ENCODE results near the gene GGN.
"Not testable (repeated sequence)": the region's sequence is repeated elsewhere in the genome, so short reads cannot be mapped to it uniquely, and the experiment has no call there.

The GGN gene, protein sequence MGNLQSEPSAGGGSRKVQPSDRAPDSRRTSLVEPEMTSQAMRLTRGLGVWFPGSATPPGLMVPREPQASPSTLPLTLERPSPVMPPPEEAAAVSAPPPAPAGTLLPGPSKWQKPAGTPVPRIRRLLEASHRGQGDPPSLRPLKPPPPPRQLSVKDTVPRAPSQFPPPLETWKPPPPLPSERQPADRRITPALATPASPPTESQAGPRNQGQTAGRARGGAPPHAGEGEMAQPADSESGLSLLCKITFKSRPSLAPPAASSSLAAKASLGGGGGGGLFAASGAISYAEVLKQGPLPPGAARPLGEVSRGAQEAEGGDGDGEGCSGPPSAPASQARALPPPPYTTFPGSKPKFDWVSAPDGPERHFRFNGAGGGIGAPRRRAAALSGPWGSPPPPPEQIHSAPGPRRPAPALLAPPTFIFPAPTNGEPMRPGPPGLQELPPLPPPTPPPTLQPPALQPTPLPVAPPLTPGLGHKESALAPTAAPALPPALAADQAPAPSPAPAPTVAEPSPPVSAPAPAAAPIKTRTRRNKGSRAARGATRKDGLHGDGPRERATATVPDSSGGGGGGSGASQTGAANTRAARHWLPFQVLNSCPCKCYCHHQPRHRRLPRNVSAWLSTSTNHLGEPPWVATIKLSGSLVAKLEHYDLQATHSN

DNA sequence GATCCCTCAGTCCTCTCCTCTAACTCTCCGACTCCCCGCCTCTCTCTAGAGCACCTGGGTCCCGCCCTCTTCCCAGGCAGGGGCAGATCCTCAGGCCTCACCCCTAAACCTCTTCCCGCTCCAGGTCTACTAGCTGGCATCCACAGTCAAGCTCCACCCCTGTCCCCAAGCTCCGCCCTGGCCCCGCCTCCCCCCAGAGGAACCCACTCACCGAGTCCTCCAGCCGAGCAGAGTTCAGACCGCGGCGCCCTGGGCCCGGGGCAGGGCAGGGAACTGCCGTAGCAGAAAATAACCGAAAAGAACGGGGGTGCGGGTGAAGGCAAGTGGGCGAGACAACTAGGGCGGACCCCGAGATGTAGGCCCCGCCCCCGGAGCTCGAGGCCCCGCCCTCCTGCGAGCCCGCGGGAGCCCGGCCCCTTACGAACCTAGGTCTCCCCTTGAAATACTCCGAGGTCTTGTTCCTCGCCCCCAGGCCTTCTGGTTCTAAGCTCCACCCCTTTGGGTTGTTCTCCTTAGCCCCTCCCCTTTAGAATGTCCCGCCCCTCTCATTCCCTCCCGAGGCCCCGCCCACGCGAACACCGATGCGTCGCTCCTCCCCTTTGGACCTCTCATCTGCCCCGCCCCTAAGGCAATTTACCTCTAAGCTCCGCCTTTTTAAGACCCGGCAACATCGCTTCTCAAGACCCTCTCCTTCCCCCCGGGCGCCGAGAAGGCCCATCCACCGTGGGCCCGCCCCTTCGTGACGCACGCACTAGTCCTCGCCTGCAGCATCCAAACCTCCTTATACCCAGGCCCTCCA, at the start of gene GGN:
TSS of gene GGN (minus strand) at position 485 of the 799 bp plus-strand sequence. CDS start 773 bp downstream, outside the sequence.
- peak; percentile 96 for DNase-seq (ENCODE audit: low read depth)

DNA sequence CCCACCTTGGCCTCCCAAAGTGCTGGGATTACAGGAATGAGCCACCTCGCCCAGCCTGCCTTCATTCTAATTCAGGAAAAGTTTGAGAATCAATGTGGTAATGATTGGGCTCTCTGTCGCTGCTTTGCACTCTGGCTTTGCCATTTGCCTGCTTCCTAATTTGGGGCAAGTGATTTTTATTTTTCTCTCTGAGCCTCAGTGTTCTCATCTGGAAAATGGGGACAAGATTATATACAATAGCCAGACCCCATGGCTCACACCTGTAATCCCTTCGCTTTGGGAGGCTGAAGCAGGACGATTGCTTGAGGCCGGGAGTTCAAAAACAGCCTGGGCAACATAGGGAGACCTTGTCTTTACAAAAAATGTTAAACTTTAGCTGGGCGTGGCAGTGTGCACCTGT, 49.5 kb upstream of the GGN start:
- DNase-seq (ENCODE audit: low read depth), result no peak

DNA sequence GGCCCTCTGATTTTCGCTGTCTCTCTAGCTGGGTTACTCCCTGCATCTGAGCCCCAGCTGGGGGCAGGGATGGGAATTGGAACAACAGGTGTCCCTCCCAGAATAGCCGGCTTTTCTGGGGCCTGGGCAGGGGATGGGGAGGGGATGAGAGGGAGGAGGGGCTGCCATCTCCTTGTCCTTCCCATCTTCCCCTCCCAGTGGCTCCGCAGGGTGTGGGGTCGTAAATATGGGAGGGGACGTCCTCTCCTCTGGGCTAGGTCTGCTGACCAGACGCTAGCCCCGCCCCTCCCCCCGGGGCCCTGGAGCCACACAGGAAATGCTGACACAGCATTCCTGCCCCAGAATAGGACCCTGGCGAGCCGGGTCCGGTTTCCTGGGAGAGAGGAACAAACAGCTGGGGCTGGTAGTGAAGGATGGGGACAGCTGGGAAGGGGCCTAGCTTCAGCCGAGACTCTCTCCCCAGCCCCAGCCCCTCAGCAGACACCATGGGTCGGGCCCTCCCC, 46.8 kb upstream of the GGN start:
- no peak for DNase-seq (ENCODE audit: low read depth)

DNA sequence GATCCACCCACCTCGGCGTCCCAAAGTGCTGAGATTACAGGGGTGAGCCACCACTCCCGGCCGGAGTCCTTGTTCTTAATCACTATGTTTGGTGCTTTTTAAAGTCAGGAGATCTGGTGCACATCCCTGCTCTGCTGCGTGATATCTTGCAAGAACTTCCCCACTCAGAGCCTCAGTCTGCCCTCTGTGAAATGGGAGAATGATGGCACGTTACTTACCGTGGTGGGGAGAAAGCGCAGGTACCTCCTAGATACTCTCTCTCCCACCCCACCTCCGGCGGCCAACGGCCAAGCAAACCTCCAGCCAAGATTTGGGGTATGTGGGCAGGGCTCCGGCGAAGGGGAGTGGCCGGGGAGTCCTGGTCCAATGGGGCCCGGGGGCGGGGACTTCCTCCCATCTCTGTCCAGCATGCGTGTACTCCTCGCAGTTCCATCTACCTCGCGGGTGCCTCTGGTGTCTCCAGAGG, 45.5 kb upstream of the GGN start, which contains the start of gene RYR1:
TSS of gene RYR1 (plus strand) at position 424 of the 466 bp plus-strand sequence. CDS start 139 bp downstream, outside the sequence.
- peak; percentile 52 for DNase-seq (ENCODE audit: low read depth)

DNA sequence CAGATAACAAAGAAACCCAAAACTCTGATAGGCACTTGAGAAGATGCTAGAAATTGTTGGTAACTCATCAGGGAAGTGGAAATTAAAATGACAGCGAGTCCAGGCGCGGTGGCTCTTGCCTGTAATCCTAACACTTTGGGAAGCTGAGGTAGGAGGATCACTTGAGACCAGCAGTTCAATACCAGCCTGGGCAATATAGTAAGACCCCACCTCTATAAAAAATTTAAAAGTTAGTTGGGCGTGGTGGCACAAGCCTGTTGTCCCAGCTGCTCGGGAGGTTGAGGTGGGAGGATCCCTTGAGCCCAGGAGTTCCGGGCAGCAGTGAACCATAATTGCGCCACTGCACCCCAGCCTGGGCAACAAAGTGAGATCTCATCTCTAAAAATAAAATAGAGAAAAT, 43.1 kb upstream of the GGN start:
- DNase-seq (ENCODE audit: low read depth), result no peak

DNA sequence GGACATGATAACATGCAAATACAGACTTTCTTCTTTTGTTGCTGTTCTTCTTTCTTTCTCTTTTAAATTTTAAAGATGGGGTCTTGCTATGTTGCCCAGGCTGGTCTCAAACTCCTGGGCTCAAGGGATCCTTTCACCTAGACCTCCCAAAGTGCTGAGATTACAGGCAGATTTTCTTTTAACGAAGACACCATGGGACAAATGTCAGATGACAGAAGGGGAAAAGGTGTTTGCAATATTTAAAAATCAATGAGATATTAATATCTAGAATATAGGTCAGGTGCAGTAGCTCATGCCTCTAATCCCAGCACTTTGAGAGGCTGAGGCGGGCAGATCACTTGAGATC, 42.0 kb upstream of the GGN start:
- no peak for DNase-seq (ENCODE audit: low read depth)

DNA sequence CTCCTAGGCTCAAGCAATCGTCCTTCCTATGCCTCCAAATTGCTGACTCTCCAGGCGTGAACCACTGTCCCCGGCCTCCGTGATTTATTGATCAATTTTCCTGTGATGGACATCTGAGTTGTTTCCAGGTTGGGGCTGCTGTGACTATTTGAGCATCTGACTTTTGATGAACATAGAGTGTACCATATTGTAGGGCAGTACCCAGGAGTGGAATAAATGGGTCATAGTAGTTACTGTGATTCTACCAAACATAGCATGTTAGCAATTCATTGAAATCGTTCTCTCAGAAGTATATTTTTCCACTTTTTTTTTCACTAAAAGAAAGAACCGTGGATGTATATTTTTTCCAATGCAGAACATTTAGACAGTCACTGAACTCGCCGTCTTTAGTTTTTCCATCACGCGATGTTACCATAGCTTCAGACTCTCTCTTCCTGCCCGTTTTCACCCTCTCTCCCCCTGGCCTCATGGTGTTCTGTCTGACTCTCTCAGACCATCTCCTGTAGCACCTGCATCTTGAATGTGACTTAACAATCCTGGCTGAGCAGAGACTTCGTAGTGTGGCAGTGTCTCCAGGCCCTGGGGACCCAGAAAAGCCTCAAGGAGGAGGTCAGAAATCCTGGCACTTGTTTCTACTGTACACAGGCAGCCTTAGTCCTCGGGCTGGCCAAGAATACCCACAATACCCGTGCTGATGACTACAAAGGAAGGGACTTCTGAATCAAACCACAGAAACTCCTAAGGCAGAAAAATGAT, 41.4 kb upstream of the GGN start:
- DNase-seq (ENCODE audit: low read depth), result peak; percentile 14

DNA sequence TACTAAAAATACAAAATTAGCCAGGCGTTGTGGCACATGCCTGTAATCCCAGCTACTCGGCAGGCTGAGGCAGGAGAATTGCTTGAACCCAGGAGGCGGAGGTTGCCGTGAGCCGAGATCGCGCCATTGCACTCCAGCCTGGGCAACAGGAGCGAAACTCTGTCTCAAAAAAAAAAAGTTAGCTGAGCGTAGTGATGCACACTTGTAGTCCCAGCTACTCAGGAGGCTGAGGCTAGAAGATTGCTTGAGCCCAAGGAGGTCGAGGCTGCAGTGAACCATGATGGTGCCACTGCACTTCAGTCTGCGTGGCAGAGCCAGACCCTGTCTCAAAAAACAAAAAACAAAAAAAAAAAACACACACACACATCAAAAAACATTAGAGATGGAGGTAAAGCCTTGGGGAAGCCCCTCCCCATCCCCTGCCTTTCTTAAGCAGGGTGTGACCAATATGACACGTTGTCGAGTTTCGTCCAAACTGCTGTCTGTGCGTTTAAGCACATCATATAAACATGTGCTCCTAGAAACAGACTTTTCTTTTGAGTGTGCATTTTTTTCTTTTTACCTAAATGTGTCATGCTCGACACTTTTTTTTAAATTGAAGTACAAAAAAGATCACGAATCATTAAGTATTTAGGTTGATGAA, 39.3 kb upstream of the GGN start:
- DNase-seq (ENCODE audit: low read depth), result not testable (repeated sequence)

DNA sequence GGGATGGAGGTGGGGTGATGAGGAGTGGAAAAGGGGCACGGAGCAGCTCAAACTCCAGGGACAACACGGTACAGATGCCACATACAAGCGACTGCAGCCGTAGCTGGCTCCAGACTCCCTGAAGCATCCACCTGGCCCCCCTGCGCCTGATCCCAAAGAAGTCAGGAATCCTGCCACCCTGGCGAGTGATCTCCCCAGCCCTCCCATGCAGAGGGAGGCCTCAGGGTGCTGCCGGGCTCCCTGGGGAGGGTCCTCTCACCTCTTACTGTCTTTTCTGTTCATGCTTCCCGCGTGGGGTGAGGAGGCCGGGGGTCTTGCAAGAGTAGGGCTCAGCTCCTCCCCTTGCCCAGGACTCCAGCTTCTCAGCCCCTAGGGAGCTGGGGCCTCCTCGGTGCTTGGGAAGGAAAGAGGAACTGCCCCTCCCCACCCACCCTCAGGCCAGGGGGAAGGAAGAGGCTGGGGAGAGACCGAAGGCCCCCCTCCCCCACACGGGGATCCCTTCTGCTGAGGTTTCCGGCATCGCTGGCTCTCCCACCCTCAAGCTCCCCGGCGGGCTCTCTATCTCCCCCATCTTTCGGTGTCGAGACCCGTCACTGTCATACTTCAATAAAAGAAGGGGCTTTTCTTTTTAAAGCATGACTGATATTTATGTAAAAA, 38.1 kb upstream of the GGN start, which contains the start of gene RASGRP4:
TSS of gene RASGRP4 (minus strand) at position 410 of the 657 bp plus-strand sequence. CDS start at position 282, 128 bp downstream.
- DNase-seq (ENCODE audit: low read depth), result no peak

DNA sequence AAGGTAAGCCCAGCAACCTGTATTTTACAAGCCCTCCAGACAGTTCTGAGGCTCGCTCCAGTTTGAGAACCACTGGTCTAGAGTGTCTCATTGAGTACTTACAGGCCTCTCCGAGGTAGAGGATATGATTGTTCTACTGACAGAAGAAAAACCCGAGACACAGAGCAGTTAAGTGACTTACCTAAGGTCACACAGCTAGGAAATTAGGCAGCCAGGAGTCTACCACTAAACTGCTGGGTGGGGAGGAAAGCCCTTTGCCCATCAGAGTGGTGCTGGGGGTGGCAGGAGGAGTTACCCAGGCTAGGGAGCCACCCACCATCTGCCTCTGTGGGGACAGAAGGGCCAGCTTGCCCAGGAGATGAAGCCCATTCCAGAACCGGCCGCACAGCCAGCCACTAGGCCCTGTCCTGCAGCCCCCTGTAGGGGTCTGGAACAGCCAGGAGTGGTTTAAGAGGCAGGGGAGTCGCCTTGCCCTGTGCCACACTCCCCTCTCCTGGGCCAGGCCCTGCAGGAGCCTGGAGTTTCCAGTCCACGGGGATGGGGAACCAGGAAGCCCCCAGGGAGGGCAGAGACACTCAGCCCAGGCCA, 37.5 kb upstream of the GGN start:
- no peak for DNase-seq (ENCODE audit: low read depth)

DNA sequence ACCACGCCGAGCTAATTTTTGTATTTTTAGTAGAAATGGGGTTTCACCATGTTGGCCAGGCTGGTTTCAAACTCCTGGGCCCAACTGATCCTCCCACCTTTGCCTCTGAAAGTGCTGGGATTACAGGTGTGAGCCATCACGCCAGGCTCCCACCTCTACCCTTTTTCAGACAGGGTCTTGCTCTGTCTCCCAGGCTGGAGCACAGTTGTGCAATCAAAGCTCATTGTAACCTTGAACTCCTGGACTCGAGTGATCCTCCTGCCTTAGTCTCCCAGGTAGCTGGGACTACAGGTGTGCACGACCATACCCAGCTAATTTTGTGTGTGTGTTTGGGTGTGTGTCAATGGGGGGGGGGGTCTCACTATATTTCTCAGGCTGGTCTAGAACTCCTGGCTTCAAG, 36.4 kb upstream of the GGN start:
- DNase-seq (ENCODE audit: low read depth), result no peak

DNA sequence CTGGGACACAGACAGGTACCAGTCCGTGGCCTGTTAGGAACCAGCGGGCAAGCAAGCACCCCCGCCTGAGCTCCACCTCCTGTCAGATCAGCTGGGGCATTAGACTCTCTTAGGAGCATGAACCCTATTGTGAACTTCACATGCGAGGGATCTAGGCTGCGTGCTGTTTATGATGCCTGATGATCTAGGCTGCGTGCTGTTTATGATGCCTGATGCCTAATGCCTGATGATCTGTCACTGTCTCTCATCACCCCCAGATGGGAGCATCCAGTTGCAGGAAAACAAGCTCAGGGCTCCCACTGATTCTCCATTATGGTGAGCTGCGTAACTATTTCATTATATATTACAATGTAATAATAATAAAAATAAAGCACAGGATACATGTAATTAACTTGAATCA, 34.6 kb upstream of the GGN start:
- DNase-seq (ENCODE audit: low read depth), result no peak

DNA sequence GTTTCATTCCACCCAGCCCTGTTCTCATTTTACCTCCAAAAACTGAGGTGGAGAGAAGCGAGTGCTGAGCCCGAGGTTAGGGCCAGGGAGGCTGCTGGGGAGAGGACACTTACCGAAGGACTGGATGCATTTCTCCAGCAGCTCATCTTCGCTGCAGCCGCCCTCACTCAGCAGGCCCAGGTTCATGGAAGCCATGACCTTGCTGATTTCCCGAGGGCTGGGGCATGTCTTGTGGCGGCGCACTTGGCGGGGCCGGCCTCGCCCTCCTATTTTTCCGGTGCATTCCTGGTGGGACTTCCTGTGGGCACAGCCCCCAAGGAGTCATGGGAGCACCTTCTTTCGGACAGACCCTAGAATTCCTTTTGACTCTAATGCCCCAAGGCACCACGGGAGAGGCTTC, 34.0 kb upstream of the GGN start:
- no peak for DNase-seq (ENCODE audit: low read depth)

DNA sequence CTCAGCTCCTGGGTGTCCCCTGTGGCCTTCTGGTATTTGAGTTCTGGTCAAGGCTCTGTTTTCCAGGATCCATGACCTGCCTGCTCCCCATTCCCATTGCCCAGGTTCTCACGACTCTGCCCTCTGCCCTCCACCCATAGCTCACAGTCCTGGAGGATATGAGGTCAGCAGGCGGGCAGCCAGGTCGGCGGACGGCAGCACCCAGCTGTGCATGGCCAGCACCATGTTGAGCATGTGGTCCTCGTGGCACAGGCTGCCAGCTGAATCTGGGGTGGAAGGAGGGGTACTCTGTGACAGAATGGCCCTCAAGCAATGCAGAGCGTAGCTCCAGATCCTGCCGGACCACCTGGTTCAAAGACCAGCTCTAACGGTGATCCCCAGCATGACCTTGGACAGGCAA, 33.1 kb upstream of the GGN start:
- no peak for DNase-seq (ENCODE audit: low read depth)

DNA sequence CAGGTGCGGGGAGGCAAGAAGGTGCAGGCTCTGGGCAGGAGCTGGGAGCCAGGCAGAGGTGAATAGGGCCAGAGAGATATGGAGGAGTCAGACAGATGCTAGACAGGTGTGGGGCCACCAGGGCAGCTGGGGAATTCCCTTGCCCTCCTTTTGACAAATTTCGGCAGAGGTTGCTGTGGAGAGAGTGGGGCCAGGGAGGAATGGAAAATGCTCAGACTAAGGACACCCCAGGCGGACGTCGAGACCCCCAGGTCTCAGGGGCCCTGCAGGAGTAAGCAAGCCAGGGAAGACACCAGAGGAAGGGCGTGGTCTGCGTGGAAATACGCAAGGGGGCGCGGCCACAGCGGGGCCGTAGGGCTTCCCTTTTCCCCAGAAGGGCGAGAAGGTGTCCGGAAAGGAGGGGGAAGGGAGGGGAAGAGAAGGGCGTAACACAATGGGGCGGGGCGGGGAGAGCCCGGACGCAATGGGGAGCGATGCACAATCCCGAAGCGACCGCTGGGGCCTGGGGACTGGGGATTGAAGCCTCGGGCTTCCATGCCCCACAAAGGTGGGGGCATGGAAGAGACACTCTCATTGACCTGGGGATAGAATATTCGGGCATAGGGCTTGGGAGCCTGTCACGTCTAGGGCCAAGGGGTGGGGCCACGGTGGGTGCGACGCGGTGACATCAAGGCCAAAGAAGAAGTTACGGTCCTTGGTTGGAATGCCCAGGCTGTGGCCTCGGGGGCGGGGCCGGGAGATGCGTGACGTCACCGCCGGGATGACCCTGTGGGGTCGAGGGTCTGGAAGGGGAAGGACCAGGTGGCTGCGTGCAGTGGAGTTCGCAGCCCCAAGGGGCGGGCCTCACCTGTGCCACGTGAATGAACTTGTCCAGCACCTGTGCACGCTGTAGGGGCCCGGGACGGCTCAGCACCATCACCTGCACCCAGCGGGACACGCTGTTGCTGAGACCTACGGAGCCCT, 30.0 kb upstream of the GGN start:
- peak; percentile 24 for DNase-seq (ENCODE audit: low read depth)

DNA sequence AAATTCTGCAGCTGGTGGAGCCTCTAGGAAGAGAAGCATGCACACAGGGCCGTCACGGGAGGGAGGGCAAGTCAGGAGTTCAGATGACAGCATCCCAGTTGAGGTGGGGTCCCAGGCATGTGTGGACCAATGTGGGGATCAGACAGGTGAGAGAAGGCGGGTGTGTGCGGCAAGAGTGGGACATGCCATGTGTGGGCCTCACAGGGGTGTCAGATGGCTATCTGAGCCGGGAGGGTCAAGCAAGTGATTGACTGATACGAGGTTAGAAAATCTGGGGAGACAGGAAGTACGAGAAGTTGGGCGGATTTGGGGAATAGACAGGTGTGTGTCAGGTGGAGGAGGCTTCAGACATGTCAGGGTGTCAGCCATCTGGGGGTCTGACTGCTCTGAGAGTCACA, 29.3 kb upstream of the GGN start:
- no peak for DNase-seq (ENCODE audit: low read depth)

DNA sequence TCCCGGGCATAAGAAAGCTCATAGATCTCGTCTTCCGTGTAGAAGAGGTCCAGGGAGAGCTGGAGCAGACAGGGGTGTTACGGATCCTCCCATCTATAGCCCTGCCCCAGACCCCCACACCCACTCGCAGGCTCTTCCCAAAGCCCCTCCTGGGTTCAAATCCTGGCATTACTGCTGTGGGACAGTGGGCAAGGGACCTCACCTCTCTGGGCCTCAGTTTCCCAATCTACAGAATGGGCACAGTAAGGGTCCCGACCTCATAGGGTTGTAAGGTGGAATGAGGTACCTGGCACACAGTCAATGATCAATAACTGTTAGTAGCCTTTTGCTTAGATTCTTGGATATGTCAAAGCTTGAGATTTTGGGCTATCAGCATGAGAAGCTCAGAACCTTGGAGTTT, 25.6 kb upstream of the GGN start:
- DNase-seq (ENCODE audit: low read depth), result no peak

DNA sequence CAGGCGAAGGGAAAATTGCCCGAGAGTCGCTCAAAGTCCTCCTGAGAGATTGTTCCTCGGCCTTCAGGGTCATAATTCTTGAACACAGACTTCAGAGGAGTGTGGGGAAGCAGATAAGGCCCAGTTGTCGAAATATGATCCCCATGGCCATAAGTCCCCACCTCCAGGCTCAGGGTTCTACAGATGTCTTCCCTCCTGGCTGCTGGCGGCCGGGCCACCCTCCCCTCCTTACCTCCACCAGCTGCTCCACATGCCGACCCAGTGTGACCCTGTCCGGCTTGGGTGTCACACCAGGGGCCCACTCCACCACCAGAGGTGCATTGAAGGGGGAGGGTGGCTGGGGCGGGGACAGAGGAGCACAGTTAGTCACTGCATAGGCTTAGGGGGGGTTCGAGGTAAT, 25.1 kb upstream of the GGN start:
- DNase-seq (ENCODE audit: low read depth), result no peak

DNA sequence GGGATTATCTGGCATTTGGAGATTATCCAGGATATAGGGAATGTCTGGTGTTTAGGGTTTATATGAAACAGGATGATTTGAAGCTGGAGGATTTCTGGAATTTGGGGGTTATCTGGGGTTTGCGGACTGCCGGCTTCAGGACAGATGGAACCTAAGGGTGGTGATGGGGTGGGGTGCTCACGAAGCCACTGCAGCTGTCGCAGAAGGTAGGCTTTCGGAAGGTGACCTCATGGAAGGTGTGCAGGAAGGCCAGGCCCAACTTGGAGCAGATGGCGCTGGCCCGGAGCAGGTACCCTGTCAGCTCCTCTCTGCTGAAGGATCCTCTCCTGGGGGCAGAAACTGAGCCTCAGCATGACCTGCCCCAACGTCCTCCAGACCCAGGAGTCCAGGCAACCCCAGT, 24.7 kb upstream of the GGN start:
- DNase-seq (ENCODE audit: low read depth), result no peak
